ENCODE results near the gene PEPD. TPM values are rescaled to one million over a fixed set of nuclear protein-coding genes. Genes with fewer than 3 reads are reported as not detected.

The PEPD gene
- total RNA-seq, 1 donor from 2014 or later, result 84.7 TPM

DNA sequence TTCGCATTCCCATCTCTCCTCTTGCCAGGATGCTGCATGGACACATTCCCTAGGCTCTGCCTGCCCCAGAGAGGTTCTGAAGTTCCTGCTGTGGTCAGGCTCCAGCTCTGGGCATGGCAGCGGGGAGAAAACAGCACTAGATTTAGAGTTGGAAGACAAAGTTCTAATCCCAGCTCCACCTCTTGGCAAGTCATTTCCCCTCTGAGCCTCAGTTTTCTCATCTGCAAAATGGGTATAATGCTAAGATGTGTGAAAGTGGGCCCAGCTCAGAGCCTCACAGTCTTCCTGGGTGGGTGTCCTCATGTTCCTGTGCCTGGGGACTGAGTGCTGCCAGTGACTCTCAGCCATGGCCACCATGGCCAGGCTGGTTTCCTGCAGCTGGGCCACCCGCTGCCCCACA, 9.6 kb downstream of the PEPD start:
- Mint-ChIP-seq H3K27ac (peak overlapping the region; percentile 72), H3K4me1 (ENCODE audit: unreplicated experiment) (peaks cover 20% of the 10 kb centered on the region), H3K4me3 (no peak overlapping the region), H3K9me3 (peaks cover 5% of the 10 kb centered on the region), H3K27me3 (no peaks in the 10 kb centered on the region), H3K36me3 (peaks cover 5% of the 10 kb centered on the region)
- no peak for DNase-seq (ENCODE audit: extremely low spot score, unreplicated experiment)
- TF ChIP-seq CTCF (conservative IDR thresholded peaks at IDR 0.05), result no peak

DNA sequence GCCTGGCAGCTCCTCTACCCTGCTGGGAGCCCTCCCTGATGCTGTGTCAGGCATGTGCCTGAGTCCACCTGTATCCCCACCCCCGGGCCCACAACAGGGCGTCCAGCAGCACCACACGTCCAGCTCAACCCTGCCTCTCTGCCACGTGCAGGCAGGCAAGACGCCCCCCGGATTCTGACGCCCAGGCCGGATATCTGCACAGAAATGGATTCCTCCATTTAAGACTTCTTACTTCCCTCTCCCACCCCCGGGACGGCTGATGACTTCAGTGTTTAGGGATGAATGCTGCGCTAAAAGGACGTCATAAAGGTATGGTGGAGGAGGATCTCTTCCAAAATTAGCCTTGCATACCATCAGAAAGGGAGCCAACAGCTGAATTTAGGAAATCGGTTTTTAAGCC, 10.2 kb downstream of the PEPD start:
- H3K36me3 Mint-ChIP-seq, result peaks cover 5% of the 10 kb centered on the region
- peaks cover 5% of the 10 kb centered on the region for H3K9me3 Mint-ChIP-seq
- peaks cover 23% of the 10 kb centered on the region for H3K4me1 Mint-ChIP-seq (ENCODE audit: unreplicated experiment)
- no peak for TF ChIP-seq CTCF (conservative IDR thresholded peaks at IDR 0.05)
- no peak overlapping the region for H3K4me3 Mint-ChIP-seq
- no peaks in the 10 kb centered on the region for H3K27me3 Mint-ChIP-seq
- H3K27ac Mint-ChIP-seq, result peak overlapping the region; percentile 83
- no peak for DNase-seq (ENCODE audit: extremely low spot score, unreplicated experiment)

GRCh38 chr19:33510462-33511194, 11.0 kb downstream of the PEPD start:
- no peak for DNase-seq (ENCODE audit: extremely low spot score, unreplicated experiment)
- TF ChIP-seq CTCF (conservative IDR thresholded peaks at IDR 0.05), result no peak
- Mint-ChIP-seq H3K36me3 (peaks cover 5% of the 10 kb centered on the region), H3K4me3 (peak overlapping the region; percentile 87), H3K27ac (peak overlapping the region; percentile 99), H3K27me3 (no peaks in the 10 kb centered on the region), H3K9me3 (peaks cover 5% of the 10 kb centered on the region), H3K4me1 (ENCODE audit: unreplicated experiment) (peaks cover 19% of the 10 kb centered on the region)

GRCh38 chr19:33509774-33510173, 11.8 kb downstream of the PEPD start:
- no peak for TF ChIP-seq CTCF (conservative IDR thresholded peaks at IDR 0.05)
- Mint-ChIP-seq H3K4me1 (ENCODE audit: unreplicated experiment) (peaks cover 22% of the 10 kb centered on the region), H3K9me3 (peaks cover 5% of the 10 kb centered on the region), H3K27ac (peak overlapping the region; percentile 99), H3K27me3 (no peaks in the 10 kb centered on the region), H3K36me3 (peaks cover 5% of the 10 kb centered on the region), H3K4me3 (peak overlapping the region; percentile 87)
- DNase-seq (ENCODE audit: extremely low spot score, unreplicated experiment), result no peak

GRCh38 chr19:33508941-33509614, 12.5 kb downstream of the PEPD start:
- no peak for DNase-seq (ENCODE audit: extremely low spot score, unreplicated experiment)
- H3K4me1 Mint-ChIP-seq (ENCODE audit: unreplicated experiment), result peaks cover 22% of the 10 kb centered on the region
- TF ChIP-seq CTCF (conservative IDR thresholded peaks at IDR 0.05), result no peak
- peaks cover 5% of the 10 kb centered on the region for H3K36me3 Mint-ChIP-seq
- no peak overlapping the region for H3K4me3 Mint-ChIP-seq
- peak overlapping the region; percentile 99 for H3K27ac Mint-ChIP-seq
- H3K9me3 Mint-ChIP-seq, result peaks cover 5% of the 10 kb centered on the region
- H3K27me3 Mint-ChIP-seq, result no peaks in the 10 kb centered on the region

Data from type B pancreatic cell (in vitro differentiated cells).